GM18867 (cell line): ENCODE measurements around the gene MSL3.

Experiments used
- ATAC-seq: cut with Tn5 transposase; IDR thresholded peaks from one replicate; pipeline ENCODE4 v1.9.1; 2021; ENCODE audit warnings: mild to moderate bottlenecking, moderate library complexity; ENCODE audit not compliant: unreplicated experiment

The MSL3 gene

DNA sequence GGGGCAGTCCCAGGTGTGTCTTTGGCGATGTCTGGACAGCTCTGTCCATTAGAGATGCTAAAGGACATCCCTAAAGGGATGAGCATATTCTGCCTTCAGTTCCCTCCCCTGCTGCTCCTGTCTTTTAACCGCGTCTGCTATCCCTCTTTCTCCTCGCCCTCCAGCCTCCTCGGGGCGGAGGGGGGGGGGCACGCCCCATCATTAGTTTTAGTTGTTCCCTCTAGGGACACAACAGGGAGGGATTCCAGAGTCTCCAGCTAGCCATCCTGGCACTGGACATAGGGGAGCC is 1.1 kb downstream of the MSL3 start:
- no peak for ATAC-seq

DNA sequence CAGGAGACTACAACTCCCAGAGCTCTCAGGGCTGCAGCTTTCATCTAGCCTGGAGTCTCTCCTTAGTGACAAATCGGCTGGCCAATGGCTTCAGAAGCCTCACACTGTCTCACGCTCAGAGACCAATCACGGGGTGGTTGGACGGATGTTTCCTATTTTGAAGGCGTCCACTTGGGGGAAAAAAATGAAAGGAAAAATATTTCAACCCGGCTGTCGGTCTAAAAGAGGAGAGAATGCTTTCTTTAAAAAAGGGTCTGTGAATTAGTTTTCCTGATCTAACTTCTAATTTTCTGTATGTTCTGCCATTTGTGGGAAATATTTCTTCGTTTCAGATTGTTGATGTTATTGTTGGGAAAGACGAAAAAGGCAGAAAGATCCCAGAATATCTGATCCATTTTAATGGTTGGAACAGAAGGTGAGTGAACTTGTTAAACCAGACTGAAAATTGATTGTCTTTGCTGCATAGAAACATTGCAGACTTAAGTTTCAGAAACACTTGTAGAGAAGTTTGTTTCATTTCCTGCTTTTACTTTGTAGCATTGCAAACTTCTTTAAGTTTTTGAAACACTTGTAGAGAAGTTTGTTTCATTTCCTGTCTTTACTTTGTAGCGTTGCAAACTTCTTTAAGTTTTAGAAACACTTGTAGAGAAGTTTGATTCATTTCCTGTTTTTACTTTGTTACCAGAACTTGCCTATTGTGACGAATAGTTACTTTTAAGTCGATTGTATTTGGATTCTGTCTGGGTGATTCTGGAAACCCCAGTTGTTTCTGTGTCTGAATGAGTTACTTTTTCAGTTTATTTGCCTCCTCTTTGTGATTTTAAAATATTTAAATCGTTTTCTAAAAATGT is 1.6 kb downstream of the MSL3 start:
- peak; percentile 69 for ATAC-seq

DNA sequence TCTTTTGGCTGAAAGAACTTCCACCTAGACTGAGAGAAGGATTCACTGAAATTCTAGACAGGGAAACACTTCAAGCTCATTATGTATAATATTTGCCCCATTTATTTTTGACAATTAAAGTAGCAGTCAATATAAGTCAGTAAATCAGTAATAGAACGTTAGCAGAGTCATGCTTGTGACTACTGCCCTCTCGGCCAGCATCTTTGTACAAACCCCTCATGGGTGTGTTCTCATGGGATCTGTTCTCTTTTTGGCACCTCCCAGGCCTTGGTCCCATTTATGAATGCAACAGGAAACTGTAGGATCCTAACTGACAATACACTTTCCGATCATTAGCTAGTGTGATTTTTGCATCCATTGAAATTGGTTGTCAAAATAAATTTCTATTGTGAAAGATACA is 2.9 kb downstream of the MSL3 start:
- no peak for ATAC-seq

DNA sequence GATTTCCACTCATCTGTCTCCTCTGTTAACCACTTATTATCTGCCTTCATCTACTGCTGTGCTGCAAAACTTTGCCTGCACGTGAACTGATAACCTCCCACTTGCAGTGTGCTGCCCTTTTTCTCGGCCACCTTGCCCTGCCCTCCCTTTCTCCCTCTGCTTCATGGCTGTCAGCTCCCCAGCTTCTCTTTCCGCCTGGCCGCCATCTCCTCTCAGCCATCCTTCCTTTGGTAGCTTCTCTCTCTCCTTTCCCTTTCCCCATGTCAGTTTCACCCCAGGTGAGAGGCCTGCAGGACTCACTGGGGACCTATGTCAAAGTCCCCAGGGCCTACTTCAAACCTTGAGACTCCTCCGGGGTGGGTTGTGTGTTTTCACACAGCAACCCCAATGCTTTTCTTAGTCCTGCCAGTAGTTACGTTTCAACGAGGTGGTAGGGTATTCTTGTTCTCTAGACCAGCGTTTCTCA is 6.6 kb downstream of the MSL3 start:
- peak; percentile 32 for ATAC-seq

DNA sequence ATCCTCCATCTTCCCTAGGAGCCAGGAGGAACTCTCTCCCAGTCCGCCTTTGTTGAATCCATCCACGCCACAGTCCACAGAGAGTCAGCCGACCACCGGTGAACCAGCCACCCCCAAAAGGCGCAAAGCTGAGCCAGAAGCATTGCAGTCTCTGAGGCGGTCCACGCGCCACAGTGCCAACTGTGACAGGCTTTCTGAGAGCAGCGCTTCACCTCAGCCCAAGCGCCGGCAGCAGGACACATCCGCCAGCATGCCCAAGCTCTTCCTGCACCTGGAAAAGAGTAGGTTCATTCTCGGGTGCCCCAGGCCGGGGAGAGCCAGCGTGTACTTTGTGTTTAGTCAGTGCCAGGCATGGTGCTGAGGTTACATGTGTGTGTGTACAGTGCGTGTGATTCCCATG is 7.4 kb downstream of the MSL3 start:
- no peak for ATAC-seq

DNA sequence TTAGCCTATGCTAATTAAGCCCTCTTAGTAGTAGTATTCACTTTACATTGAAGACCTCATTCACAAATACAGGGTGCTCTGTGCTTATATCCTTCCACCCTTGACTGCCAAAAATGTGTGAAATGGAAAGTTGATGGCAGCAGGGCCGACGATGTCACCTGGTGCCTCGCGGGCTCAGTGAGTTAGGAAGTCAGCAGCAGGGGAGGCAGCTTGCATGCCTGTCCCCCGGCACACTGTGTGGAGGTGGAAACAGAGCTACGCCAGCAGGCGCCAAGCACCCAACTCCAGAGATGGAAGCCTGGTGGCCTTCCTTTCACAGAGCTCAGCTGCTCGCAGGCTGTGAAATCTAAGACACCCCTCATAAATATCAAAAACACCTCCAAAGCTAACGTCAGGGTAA is 8.4 kb downstream of the MSL3 start:
- no peak for ATAC-seq

DNA sequence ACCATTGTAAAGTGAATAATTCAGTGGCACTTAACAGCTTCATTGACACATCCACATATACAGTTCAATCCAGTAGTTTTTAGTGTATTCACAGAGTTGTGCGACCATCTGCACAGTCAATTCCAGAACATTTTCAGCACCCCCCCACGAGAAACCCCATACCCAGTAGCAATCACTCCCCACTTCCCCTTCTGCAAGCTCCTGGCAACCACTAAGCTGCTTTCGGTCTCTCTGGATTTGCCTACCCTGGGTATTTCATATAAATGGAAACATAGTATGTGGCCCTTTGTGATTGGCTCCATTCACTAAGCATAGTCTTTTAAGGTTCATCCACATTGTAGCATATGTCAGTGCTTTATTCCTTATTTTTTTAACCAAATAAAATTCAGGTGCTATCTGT is 10.0 kb downstream of the MSL3 start:
- ATAC-seq: peak; percentile 72

DNA sequence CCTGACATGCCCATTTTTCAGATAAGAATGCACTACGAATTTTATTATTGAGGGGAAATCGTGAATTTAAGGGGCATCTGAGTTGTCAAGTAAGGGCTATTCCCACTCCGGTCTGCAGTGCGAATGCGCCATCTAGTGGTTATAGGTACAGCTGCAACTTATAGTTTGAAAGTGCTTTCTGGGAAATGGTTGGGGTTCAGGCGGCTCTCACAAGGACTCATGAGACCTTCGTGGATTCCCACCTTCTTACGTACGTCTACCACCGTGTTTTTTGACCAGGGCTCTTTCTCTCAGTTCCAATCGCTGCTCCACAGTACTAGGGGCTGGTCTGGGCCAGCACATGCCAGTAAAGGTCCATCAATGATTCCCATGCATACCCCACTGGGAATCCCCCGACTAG is 12.3 kb downstream of the MSL3 start:
- peak; percentile 63 for ATAC-seq

DNA sequence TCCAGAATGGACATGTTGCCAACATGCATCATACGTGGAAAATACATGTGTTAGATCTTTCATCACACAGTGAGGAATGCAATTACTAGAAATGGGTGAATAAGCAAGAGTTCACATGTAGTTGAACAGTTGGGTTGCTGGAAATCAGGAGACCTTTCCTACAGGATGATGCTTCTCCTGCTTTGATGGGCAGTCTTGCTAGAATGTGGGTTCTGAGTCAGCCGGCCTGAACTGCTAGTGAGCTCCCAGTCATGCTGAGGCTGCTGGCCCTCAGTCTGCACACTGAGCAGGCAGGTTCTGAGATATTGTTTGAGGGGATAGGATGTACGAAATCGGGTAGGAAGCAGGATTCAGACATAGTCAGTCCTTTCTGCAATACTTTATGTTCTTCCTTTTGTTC is 20.2 kb downstream of the MSL3 start:
- ATAC-seq: no peak

DNA sequence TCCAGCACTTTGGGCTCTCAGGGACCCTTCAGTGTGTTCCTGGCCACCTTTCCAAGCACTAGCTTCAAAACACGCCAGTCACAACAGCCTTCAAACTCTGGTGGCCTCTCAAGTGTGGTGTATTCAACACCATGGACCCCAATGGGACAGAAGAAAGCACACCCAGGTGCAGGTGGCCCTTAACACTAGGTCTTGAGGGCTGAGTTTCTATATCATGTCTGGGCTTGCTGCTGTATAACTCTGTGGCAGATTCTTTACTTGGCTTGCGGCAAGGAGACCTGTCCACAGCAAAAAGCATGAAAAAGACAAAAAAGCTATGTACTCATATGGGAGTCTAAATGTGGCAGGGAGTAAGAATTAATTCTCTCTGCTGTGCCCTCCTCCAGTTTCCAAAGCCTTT is 23.1 kb downstream of the MSL3 start:
- peak; percentile 54 for ATAC-seq

DNA sequence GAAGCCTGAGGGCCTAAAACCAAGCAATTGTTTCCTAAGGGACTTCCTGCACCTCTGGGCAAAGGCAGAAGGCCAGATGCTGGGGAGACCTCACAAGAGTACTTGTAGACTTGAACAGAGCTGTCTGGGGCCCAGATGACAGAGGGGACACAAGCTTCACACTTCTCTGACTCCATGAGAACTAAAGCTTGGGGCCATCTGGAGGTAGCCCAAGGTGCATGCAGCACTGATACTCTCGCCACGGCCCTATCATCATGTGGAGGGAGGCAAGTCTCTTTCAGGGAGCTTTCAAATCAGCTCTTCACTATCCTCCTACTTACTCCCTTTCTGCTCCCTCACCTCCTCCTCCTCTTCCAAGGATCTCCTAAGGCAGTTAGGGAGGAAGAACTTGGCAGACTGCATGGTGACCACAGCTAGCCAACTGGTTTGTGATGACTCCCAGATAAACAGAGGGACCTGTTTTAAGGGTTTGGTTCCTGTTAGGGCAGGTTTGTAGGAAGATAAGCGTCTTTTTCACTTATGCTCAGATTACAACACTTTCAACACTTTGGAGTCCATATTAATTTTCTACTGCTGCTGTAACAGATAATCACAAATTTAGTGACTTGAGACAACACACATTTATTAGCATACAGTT is 23.8 kb downstream of the MSL3 start:
- peak; percentile 53 for ATAC-seq

DNA sequence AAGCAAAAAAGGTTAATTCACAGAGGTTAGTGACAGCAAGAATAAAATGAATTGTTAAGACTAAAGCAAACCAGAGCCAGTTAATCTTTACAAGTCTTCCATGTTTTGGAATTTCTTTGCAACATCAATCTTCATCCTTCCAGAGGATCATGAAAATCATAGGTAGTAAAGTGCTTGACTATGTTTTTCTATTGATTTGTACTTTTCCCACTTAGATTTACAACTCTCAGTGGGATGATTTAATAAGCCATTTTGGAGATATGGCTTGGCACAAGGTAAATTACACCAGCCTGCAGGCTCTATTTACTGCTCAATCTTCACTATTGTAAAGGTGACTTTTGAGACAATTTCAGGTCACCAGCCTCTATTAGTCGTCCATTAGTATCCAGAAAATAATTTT is 26.5 kb downstream of the MSL3 start:
- ATAC-seq: no peak

DNA sequence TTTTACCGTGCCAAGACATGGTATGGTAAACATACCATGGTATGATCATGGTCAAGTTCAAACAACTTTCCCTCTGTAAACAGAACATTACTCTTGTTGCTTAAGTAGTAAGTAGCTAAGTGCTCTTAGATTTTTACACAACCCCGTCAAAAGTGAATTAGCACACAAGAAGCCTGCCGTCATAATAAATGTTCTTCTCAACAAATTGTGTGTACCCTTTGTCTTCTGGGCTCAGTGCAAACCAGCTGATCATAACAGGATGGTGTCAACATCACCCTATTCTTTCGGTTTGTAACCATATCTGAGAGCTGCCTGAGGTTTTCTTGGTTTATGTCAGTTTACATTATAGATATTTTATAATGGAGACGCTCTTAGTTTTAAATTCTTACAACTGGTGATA is 28.8 kb downstream of the MSL3 start:
- no peak for ATAC-seq

DNA sequence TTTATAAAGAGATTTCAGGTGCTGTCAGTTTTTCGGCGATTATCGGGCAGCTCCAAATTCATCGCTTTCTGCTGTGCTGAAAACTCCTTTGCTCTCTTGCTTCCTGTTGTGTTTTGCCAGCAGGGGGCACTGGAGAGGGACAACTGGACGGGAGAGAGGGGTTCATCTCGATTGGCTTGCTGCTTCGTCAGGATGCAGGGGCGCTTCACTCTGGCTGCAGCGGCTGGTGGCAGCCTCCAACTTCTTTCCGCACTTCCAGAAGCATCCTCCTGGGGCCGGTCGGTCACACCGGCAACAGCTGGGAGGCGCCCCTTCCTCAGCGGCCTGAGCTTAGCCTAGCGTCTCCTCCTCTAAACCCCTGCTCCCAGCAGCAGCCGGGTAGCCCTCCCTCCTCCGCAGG is 29.5 kb downstream of the MSL3 start:
- ATAC-seq: no peak

DNA sequence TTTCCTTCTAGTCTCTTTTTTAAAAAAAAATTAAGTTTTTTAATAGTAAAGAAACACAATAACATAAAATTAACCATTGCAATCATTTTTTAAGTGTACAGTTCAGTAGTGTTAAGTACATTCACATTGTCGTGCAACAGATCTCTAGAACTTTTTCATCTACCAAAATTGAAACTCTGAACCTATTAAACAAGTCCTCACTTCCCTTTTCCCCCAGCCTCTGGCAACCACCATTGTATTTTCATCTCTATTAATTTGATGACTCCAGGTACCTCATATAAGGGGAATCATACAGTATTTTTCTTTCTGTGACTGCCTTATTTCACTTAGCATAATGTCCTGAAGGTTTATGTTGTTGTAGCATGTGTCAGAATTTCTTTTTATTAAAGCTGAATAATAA is 31.8 kb downstream of the MSL3 start:
- ATAC-seq: peak; percentile 34

DNA sequence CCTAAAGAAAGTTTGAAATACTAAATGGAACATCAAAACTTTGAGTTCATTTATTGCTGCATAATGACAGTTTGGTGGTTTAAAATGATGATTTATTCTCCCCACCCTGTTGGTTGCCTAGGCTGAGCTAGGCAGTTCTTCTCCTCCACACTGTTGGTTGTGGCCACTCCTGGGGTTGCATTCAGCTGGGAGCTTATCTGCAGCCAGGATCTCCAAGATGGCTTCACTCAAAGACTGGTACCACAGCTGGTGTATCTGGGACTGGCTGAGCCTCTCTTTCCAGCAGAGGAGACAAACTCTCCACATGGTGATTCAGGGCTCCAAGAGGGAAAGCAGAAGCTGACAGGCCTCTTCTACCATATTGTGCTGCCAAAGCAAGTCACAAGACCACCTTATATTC is 33.1 kb downstream of the MSL3 start:
- ATAC-seq: no peak

DNA sequence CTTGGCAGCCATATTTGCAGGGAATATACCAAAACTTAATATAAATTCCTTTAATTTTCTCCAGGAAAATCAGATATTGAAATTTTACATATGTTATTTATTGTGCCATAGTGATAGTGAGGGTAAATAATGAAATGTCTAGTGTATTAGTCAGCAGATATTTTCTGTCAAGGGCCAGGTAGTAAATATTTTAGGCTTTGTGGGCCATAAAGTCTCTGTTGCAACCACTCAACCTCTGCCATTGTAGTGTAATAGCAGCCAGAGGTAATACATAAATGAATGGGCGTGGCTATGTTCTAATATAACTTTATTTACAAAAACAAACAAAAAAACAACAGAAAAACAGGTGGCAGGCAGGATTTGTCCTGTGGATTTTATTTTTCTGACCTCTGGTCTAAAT is 33.5 kb downstream of the MSL3 start:
- no peak for ATAC-seq

DNA sequence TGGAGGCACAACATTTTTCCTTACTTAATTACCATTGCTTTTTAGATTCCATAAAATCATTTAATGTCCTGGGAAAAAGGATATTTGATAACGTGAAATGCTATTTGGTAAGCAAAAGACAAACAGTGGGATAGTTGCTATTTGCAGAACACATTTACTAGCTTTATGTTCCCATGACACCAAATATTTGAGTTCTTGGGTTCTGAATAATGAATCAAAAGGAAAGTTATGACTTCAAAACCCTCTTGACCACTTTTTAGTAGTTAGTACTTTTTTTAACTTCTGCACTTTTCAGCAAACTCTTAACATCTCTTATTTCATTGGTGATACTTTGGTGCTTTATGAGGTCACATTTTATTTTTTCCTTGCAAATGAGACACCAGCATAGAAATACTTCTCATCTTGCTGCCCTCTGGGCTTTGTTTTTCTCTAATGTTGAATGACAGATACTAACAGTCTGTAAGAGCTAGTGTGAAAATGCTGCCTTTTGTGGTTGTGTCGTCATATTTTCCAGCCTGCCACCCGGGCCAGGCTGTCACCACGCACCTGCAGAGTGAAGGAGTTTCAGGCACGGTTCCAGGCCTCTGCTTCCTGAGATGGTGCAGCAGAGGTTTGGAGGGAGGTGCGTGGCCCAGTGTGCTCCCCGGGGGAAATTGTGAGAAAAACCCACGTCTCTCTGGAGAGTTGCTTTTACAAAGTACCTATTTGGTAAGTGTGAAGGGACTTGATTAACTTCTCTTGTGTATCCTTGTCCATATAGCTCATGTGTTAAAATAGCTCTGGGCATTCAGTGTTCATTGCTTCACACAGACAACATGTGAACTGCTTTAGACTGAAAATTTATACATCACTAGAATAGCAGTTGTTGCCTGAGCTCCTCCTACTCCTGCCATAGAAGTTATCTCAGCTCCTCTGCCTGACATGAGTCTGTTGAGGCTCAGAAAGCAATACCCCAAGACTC is 34.7 kb downstream of the MSL3 start:
- peak; percentile 86 for ATAC-seq

DNA sequence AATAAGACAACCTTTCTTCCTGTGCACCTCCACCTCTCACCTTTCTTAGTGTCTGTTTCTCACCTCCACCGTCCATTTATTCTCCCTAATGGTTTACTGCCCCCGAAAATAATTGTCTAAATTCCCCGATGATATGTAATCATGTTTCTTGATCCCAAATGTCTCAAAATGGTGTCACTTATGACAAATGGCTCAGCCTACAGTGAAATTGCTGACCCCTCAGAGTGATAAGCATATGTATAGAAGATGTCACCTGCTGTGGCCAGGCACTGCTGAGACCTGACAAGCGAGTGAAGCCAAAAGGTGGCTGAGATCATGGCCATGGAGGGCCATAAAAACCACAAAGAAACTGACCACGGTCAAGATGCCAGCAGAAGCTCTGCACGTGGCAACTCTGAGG is 35.7 kb downstream of the MSL3 start:
- no peak for ATAC-seq

DNA sequence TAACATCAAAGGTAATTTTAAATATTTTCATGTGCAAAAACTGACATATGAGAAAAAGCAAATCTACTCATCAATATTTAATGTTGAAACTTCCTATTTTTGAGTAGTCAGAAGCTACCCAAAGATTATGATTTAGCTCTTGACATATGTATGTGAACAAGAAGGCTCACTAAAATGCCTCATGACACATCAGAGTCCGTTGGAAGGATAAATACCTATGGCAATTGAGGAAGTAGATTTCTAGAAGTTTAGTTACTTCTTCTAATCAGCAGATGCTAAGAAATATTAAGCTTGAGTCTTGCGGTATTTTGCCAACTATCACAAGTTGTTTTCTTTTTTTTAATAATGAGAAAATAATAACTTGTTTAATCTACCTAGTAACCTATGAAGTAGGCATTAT is 55.3 kb downstream of the MSL3 start:
- no peak for ATAC-seq
